ENCODE results near the gene C12orf54.

DNA sequence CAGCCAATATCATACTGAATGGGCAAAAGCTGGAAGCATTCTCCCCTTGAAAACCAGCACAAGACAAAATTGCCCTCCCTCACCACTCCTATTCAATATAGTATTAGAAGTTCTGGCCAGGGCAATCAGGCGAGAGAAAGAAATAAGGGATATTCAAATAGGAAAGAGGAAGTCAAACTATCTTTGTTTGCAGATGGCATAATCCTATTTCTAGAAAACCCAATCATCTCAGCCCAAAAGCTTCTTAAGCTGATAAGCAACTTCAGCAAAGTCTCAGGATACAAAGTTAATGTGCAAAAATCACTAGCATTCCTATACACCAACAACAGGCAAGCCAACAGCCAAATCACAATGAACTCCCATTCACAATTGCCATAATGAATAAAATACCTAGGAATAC, 30.9 kb upstream of the C12orf54 start:
- TF ChIP-seq, protein P1, sequence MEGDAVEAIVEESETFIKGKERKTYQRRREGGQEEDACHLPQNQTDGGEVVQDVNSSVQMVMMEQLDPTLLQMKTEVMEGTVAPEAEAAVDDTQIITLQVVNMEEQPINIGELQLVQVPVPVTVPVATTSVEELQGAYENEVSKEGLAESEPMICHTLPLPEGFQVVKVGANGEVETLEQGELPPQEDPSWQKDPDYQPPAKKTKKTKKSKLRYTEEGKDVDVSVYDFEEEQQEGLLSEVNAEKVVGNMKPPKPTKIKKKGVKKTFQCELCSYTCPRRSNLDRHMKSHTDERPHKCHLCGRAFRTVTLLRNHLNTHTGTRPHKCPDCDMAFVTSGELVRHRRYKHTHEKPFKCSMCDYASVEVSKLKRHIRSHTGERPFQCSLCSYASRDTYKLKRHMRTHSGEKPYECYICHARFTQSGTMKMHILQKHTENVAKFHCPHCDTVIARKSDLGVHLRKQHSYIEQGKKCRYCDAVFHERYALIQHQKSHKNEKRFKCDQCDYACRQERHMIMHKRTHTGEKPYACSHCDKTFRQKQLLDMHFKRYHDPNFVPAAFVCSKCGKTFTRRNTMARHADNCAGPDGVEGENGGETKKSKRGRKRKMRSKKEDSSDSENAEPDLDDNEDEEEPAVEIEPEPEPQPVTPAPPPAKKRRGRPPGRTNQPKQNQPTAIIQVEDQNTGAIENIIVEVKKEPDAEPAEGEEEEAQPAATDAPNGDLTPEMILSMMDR (IDR thresholded peaks at IDR 0.05; ENCODE audit: borderline replicate concordance, extremely low read depth, low read length, poor library complexity, severe bottlenecking), result no peak
- no peak for TF ChIP-seq EZH2 (IDR thresholded peaks at IDR 0.05; ENCODE audit: borderline replicate concordance, low read depth, low read length, severe bottlenecking)
